ENCODE data around the gene UXT. TPM values are rescaled to one million over a fixed set of nuclear protein-coding genes. Genes with fewer than 3 reads are reported as not detected.

UXT gene
- polyA plus RNA-seq, 1 donor: 168 TPM

DNA sequence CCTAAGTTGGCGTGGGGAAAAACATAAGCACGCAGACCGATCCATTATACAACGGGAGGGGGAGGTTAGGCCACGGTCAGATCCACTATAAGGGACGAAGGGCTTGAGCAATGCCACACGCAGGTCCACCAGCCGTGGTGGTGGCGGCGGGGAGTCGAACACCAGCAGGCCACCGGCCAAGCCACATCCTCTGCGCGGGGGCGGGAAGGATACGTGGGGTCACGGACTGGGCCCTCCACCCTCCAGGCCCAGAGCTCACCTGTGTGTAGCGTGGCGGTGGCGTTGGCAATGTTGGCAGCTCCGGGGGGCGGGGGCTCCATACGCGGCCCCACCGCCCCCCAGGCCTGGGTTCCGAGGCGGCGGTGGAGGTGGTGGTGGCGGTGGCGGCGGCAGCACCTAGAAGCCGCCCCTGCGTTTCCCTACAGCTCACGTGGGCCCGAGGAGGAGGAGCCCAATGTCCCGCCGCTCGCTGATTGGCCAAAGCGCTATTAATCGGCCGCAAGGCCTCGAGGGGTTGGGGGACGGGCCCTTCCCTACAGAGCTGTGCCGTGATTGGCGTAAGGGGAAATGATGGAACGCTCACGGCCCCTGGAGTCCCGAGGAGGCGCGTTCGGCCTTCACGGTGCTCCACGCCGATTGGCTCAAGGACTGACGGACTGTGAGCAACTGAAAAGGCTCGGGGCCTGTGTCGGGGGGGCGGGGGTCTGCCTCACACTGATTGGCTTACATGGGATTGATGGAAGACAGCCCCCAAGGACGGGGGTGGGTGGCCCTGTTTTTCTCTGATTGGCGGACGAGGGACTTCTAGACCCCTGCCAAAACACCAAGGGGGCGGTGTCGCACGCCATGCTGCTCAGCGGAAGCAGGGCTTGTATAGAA lies 8.6 kb downstream of the UXT start, which contains the start of gene ELK1:
Gene ELK1, minus strand, starts transcription at position 400 of the 879 bp plus-strand sequence. CDS start 9,122 bp downstream, outside the sequence.
- peaks cover 14% of the 10 kb centered on the region for H3K4me1 ChIP-seq (ENCODE audit: control insufficient read depth, insufficient read depth, low read length)
- H3K4me3 ChIP-seq (ENCODE audit: low read length): peak within 1 kb of the TSS; percentile 90
- DNase-seq: peak; percentile 96 to 97
- H3K27me3 ChIP-seq (ENCODE audit: control insufficient read depth, insufficient read depth, low read length): no peaks in the 10 kb centered on the region
- H3K27ac ChIP-seq (ENCODE audit: low read length): peak within 1 kb of the TSS; percentile 86
- H3K36me3 ChIP-seq (ENCODE audit: control insufficient read depth, insufficient read depth, low read length): peaks cover 17% of the 10 kb centered on the region
- WGBS (ENCODE audit: insufficient coverage, low lambda C conversion rate): no CpG with 5 or more reads among the region's 65 CpGs
- no peaks in the 10 kb centered on the region for H3K9me3 ChIP-seq (ENCODE audit: control insufficient read depth, low read depth, low read length)

- no CpG with 5 or more reads among the region's 11 CpGs for WGBS (ENCODE audit: insufficient coverage, low lambda C conversion rate)
- no peak overlapping the region for H3K27ac ChIP-seq (ENCODE audit: low read length)
Measured at GRCh38 chrX:47649781-47650163, 9.2 kb downstream of the UXT start.

DNA sequence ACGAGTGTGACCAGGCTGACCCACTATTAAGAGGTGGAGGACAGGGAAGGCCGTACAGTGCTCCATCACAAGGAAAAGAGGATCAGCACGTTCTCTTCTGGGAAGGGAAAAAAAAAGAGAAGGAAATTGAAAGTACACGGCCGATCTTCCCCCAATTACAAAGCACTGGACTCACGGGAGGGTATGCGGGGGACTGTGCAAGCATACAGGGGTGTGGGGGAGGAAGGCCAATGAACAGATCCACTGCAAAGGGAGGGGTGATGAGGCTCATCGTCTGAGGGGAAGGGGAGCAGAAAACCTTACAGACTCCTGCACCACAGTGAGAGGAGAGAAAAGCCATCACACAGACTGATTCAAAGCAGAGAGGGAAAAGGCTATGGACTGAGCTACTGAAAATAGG lies 9.7 kb downstream of the UXT start:
- no CpG with 5 or more reads among the region's 8 CpGs for WGBS (ENCODE audit: insufficient coverage, low lambda C conversion rate)
- peak overlapping the region; percentile 90 for H3K4me3 ChIP-seq (ENCODE audit: low read length)

More at GRCh38 chrX:47649781-47650163, 9.2 kb downstream of the UXT start:
- no peak for DNase-seq
- Histone ChIP-seq H3K4me3 (ENCODE audit: low read length) (peak overlapping the region; percentile 90), H3K9me3 (ENCODE audit: control insufficient read depth, low read depth, low read length) (no peaks in the 10 kb centered on the region), H3K27me3 (ENCODE audit: control insufficient read depth, insufficient read depth, low read length) (no peaks in the 10 kb centered on the region), H3K36me3 (ENCODE audit: control insufficient read depth, insufficient read depth, low read length) (peaks cover 15% of the 10 kb centered on the region), H3K4me1 (ENCODE audit: control insufficient read depth, insufficient read depth, low read length) (peaks cover 14% of the 10 kb centered on the region)

GRCh38 chrX:47648376-47648775 lies 10.6 kb downstream of the UXT start:
- no peak overlapping the region for H3K4me3 ChIP-seq (ENCODE audit: low read length)
- WGBS (ENCODE audit: insufficient coverage, low lambda C conversion rate): no CpG with 5 or more reads among the region's 2 CpGs
- no peak overlapping the region for H3K27ac ChIP-seq (ENCODE audit: low read length)
- H3K9me3 ChIP-seq (ENCODE audit: control insufficient read depth, low read depth, low read length): no peaks in the 10 kb centered on the region
- DNase-seq: no peak
- peaks cover 11% of the 10 kb centered on the region for H3K36me3 ChIP-seq (ENCODE audit: control insufficient read depth, insufficient read depth, low read length)
- no peaks in the 10 kb centered on the region for H3K27me3 ChIP-seq (ENCODE audit: control insufficient read depth, insufficient read depth, low read length)
- H3K4me1 ChIP-seq (ENCODE audit: control insufficient read depth, insufficient read depth, low read length): peaks cover 14% of the 10 kb centered on the region

More for the DNA sequence above, 9.7 kb downstream of the UXT start:
- DNase-seq: no peak
- Histone ChIP-seq H3K27me3 (ENCODE audit: control insufficient read depth, insufficient read depth, low read length) (no peaks in the 10 kb centered on the region), H3K36me3 (ENCODE audit: control insufficient read depth, insufficient read depth, low read length) (peaks cover 15% of the 10 kb centered on the region), H3K4me1 (ENCODE audit: control insufficient read depth, insufficient read depth, low read length) (peaks cover 14% of the 10 kb centered on the region), H3K9me3 (ENCODE audit: control insufficient read depth, low read depth, low read length) (no peaks in the 10 kb centered on the region), H3K27ac (ENCODE audit: low read length) (no peak overlapping the region)

DNA sequence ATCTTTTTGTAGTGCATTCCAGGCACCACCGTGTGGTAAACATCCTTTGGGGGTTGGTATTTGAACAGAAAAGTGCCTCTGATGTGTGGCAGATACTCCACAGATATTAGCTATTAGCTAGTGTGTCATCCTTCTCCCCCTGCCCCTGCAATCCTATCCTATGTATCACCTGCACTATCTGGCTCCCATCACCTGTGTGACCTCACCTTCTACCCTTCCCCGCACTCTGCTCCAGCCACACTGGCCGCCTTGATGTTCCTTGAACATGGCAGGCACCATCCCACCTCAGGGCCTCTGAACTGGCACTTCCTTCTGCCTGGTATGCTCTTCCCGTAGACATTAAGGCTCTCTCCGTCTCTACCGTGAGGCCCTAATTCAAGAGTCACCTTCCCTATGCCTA lies 12.3 kb downstream of the UXT start:
- Histone ChIP-seq H3K27me3 (ENCODE audit: control insufficient read depth, insufficient read depth, low read length) (no peaks in the 10 kb centered on the region), H3K4me3 (ENCODE audit: low read length) (no peak overlapping the region), H3K9me3 (ENCODE audit: control insufficient read depth, low read depth, low read length) (no peaks in the 10 kb centered on the region), H3K27ac (ENCODE audit: low read length) (no peak overlapping the region), H3K4me1 (ENCODE audit: control insufficient read depth, insufficient read depth, low read length) (peaks cover 10% of the 10 kb centered on the region), H3K36me3 (ENCODE audit: control insufficient read depth, insufficient read depth, low read length) (peaks cover 4% of the 10 kb centered on the region)
- WGBS (ENCODE audit: insufficient coverage, low lambda C conversion rate): 80% methylated on average over 1 of the region's 6 CpGs
- no peak for DNase-seq

GRCh38 chrX:47645530-47645929 lies 13.4 kb downstream of the UXT start:
- Histone ChIP-seq H3K27ac (ENCODE audit: low read length) (no peak overlapping the region), H3K36me3 (ENCODE audit: control insufficient read depth, insufficient read depth, low read length) (peaks cover 11% of the 10 kb centered on the region), H3K27me3 (ENCODE audit: control insufficient read depth, insufficient read depth, low read length) (no peaks in the 10 kb centered on the region), H3K4me3 (ENCODE audit: low read length) (no peak overlapping the region), H3K4me1 (ENCODE audit: control insufficient read depth, insufficient read depth, low read length) (peaks cover 4% of the 10 kb centered on the region), H3K9me3 (ENCODE audit: control insufficient read depth, low read depth, low read length) (no peaks in the 10 kb centered on the region)
- no CpG with 5 or more reads among the region's 10 CpGs for WGBS (ENCODE audit: insufficient coverage, low lambda C conversion rate)
- DNase-seq: peak in 1 of 2 donors; percentile 11

GRCh38 chrX:47644557-47645091 lies 14.4 kb downstream of the UXT start:
- Histone ChIP-seq H3K36me3 (ENCODE audit: control insufficient read depth, insufficient read depth, low read length) (peaks cover 19% of the 10 kb centered on the region), H3K4me1 (ENCODE audit: control insufficient read depth, insufficient read depth, low read length) (peaks cover 4% of the 10 kb centered on the region), H3K27me3 (ENCODE audit: control insufficient read depth, insufficient read depth, low read length) (no peaks in the 10 kb centered on the region), H3K4me3 (ENCODE audit: low read length) (no peak overlapping the region), H3K27ac (ENCODE audit: low read length) (no peak overlapping the region), H3K9me3 (ENCODE audit: control insufficient read depth, low read depth, low read length) (no peaks in the 10 kb centered on the region)
- no CpG with 5 or more reads among the region's 12 CpGs for WGBS (ENCODE audit: insufficient coverage, low lambda C conversion rate)
- DNase-seq: no peak

- Histone ChIP-seq H3K36me3 (ENCODE audit: control insufficient read depth, insufficient read depth, low read length) (peaks cover 22% of the 10 kb centered on the region), H3K9me3 (ENCODE audit: control insufficient read depth, low read depth, low read length) (no peaks in the 10 kb centered on the region), H3K27me3 (ENCODE audit: control insufficient read depth, insufficient read depth, low read length) (no peaks in the 10 kb centered on the region), H3K27ac (ENCODE audit: low read length) (no peak overlapping the region), H3K4me1 (ENCODE audit: control insufficient read depth, insufficient read depth, low read length) (peaks cover 4% of the 10 kb centered on the region), H3K4me3 (ENCODE audit: low read length) (no peak overlapping the region)
- no peak for DNase-seq
- WGBS (ENCODE audit: insufficient coverage, low lambda C conversion rate): no CpG with 5 or more reads among the region's 2 CpGs
Measured at GRCh38 chrX:47643926-47644325, 15.1 kb downstream of the UXT start.

- Histone ChIP-seq H3K27me3 (ENCODE audit: control insufficient read depth, insufficient read depth, low read length) (no peaks in the 10 kb centered on the region), H3K4me1 (ENCODE audit: control insufficient read depth, insufficient read depth, low read length) (peaks cover 2% of the 10 kb centered on the region), H3K4me3 (ENCODE audit: low read length) (no peak overlapping the region), H3K9me3 (ENCODE audit: control insufficient read depth, low read depth, low read length) (no peaks in the 10 kb centered on the region), H3K27ac (ENCODE audit: low read length) (no peak overlapping the region), H3K36me3 (ENCODE audit: control insufficient read depth, insufficient read depth, low read length) (peaks cover 46% of the 10 kb centered on the region)
- no peak for DNase-seq
- no CpG with 5 or more reads among the region's 14 CpGs for whole genome bisulfite sequencing (ENCODE audit: insufficient coverage, low lambda C conversion rate)
Measured at GRCh38 chrX:47638816-47639215, 20.2 kb downstream of the UXT start.

- Histone ChIP-seq H3K9me3 (ENCODE audit: control insufficient read depth, low read depth, low read length) (no peaks in the 10 kb centered on the region), H3K4me1 (ENCODE audit: control insufficient read depth, insufficient read depth, low read length) (peaks cover 2% of the 10 kb centered on the region), H3K36me3 (ENCODE audit: control insufficient read depth, insufficient read depth, low read length) (peaks cover 46% of the 10 kb centered on the region), H3K27ac (ENCODE audit: low read length) (no peak overlapping the region), H3K27me3 (ENCODE audit: control insufficient read depth, insufficient read depth, low read length) (no peaks in the 10 kb centered on the region), H3K4me3 (ENCODE audit: low read length) (no peak overlapping the region)
- no CpG with 5 or more reads among the region's 31 CpGs for WGBS (ENCODE audit: insufficient coverage, low lambda C conversion rate)
- DNase-seq: no peak
Measured at GRCh38 chrX:47637546-47638195, 21.3 kb downstream of the UXT start.
